Measurements from ENCODE around the gene EIF5AL1.
"Not testable (repeated sequence)": the region's sequence is repeated elsewhere in the genome, so short reads cannot be mapped to it uniquely, and the experiment has no call there.

Gene EIF5AL1

GRCh38 chr10:79487296-79488194 lies 24.8 kb upstream of the EIF5AL1 start:
- peak; percentile 61 for DNase-seq (ENCODE audit: low spot score)

- DNase-seq (ENCODE audit: low spot score) = peak; percentile 96
Observed at GRCh38 chr10:79488336-79488735, 24.0 kb upstream of the EIF5AL1 start.

GRCh38 chr10:79488870-79489269 lies 23.5 kb upstream of the EIF5AL1 start:
- DNase-seq (ENCODE audit: low spot score) = no peak

- peak; percentile 65 for DNase-seq (ENCODE audit: low spot score)
Observed at GRCh38 chr10:79490400-79491142, 21.8 kb upstream of the EIF5AL1 start.

GRCh38 chr10:79491143-79491835 lies 21.0 kb upstream of the EIF5AL1 start:
- no peak for DNase-seq (ENCODE audit: low spot score)

GRCh38 chr10:79492256-79492655 lies 20.1 kb upstream of the EIF5AL1 start:
- no peak for DNase-seq (ENCODE audit: low spot score)

- DNase-seq (ENCODE audit: low spot score) = no peak
Observed at GRCh38 chr10:79492839-79493238, 19.5 kb upstream of the EIF5AL1 start.

GRCh38 chr10:79493806-79494205 lies 18.5 kb upstream of the EIF5AL1 start:
- DNase-seq (ENCODE audit: low spot score) = no peak

GRCh38 chr10:79494871-79495705 lies 17.2 kb upstream of the EIF5AL1 start:
- no peak for DNase-seq (ENCODE audit: low spot score)

- DNase-seq (ENCODE audit: low spot score) = no peak
Observed at GRCh38 chr10:79495791-79496190, 16.5 kb upstream of the EIF5AL1 start.

- no peak for DNase-seq (ENCODE audit: low spot score)
Observed at GRCh38 chr10:79496896-79497295, 15.4 kb upstream of the EIF5AL1 start.

GRCh38 chr10:79498291-79498829 lies 14.0 kb upstream of the EIF5AL1 start:
- no peak for DNase-seq (ENCODE audit: low spot score)

- DNase-seq (ENCODE audit: low spot score) = no peak
Observed at GRCh38 chr10:79502561-79503309, 9.6 kb upstream of the EIF5AL1 start.

- not testable (repeated sequence) for DNase-seq (ENCODE audit: low spot score)
Observed at GRCh38 chr10:79503787-79504186, 8.5 kb upstream of the EIF5AL1 start.

- not testable (repeated sequence) for DNase-seq (ENCODE audit: low spot score)
Observed at GRCh38 chr10:79504483-79504882, 7.8 kb upstream of the EIF5AL1 start.

GRCh38 chr10:79505328-79505727 lies 7.0 kb upstream of the EIF5AL1 start:
- not testable (repeated sequence) for DNase-seq (ENCODE audit: low spot score)

GRCh38 chr10:79505829-79506228 lies 6.5 kb upstream of the EIF5AL1 start:
- no peak for DNase-seq (ENCODE audit: low spot score)

GRCh38 chr10:79507440-79508167 lies 4.7 kb upstream of the EIF5AL1 start:
- DNase-seq (ENCODE audit: low spot score) = no peak

- not testable (repeated sequence) for DNase-seq (ENCODE audit: low spot score)
Observed at GRCh38 chr10:79508245-79508644, 4.1 kb upstream of the EIF5AL1 start.

Measured in AG20443 (cell line).